HG02938 (cell line): Measurements from ENCODE around the gene STK38L.

Source experiments
- ATAC-seq: cut with Tn5 transposase; IDR thresholded peaks from one replicate; pipeline ENCODE4 v1.9.1; 2021; ENCODE audit warnings: mild to moderate bottlenecking, moderate library complexity; ENCODE audit not compliant: unreplicated experiment

STK38L gene

GRCh38 chr12:27309995-27310315, 65.9 kb downstream of the STK38L start:
- no peak for ATAC-seq

GRCh38 chr12:27316947-27317346, 72.9 kb downstream of the STK38L start:
- ATAC-seq = no peak

GRCh38 chr12:27319409-27319808, 75.3 kb downstream of the STK38L start:
- ATAC-seq = no peak

GRCh38 chr12:27319848-27320247, 75.8 kb downstream of the STK38L start:
- ATAC-seq = no peak

- no peak for ATAC-seq
Observed at GRCh38 chr12:27324530-27324929, 80.4 kb downstream of the STK38L start.

GRCh38 chr12:27330846-27331245, 86.8 kb downstream of the STK38L start:
- no peak for ATAC-seq

GRCh38 chr12:27331291-27331926, 87.3 kb downstream of the STK38L start:
- peak; percentile 39 for ATAC-seq

GRCh38 chr12:27331927-27332324, 87.8 kb downstream of the STK38L start:
- no peak for ATAC-seq

GRCh38 chr12:27332407-27332713, 88.3 kb downstream of the STK38L start:
- ATAC-seq = no peak

GRCh38 chr12:27332714-27333402, 88.8 kb downstream of the STK38L start, which contains the start of gene BMAL2:
BMAL2 (plus strand) TSS chr12:27332836; CDS start chr12:27333073, 237 bp downstream.
- peak; percentile 25 for ATAC-seq

GRCh38 chr12:27333403-27334009, 89.4 kb downstream of the STK38L start:
- ATAC-seq = peak; percentile 8

- no peak for ATAC-seq
Observed at GRCh38 chr12:27334042-27334720, 90.1 kb downstream of the STK38L start.

GRCh38 chr12:27334721-27335082, 90.6 kb downstream of the STK38L start:
- no peak for ATAC-seq

- ATAC-seq = no peak
Observed at GRCh38 chr12:27335364-27336281, 91.5 kb downstream of the STK38L start.

- ATAC-seq = no peak
Observed at GRCh38 chr12:27336282-27336653, 92.2 kb downstream of the STK38L start.

- no peak for ATAC-seq
Observed at GRCh38 chr12:27337376-27337775, 93.3 kb downstream of the STK38L start.

- no peak for ATAC-seq
Observed at GRCh38 chr12:27338473-27338872, 94.4 kb downstream of the STK38L start.

- no peak for ATAC-seq
Observed at GRCh38 chr12:27340971-27341370, 96.9 kb downstream of the STK38L start.

- ATAC-seq = no peak
Observed at GRCh38 chr12:27342536-27342935, 98.5 kb downstream of the STK38L start.

GRCh38 chr12:27343255-27344000, 99.3 kb downstream of the STK38L start:
- ATAC-seq = no peak
